Measurements from ENCODE around the gene PARVA.

DNA sequence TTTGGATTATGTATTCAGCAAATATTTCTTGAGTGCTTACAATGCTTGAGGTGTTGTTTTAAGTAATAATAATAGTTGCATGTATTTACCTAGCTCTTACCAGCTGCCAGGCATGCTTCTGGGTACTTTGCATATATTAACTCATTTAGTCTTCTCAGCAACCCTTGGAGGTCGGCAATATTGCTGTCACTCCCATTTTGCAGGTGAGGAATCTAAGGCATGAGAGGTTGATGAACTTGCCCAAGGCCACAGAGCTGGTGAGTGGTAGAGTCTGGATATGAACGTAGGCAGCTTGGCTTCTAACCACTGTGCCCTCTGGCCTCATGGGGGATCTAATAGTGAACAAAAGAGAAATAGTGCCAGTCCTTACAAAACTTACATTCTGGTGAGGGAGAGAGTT, 92.9 kb downstream of the PARVA start:
- TF ChIP-seq, protein P1, sequence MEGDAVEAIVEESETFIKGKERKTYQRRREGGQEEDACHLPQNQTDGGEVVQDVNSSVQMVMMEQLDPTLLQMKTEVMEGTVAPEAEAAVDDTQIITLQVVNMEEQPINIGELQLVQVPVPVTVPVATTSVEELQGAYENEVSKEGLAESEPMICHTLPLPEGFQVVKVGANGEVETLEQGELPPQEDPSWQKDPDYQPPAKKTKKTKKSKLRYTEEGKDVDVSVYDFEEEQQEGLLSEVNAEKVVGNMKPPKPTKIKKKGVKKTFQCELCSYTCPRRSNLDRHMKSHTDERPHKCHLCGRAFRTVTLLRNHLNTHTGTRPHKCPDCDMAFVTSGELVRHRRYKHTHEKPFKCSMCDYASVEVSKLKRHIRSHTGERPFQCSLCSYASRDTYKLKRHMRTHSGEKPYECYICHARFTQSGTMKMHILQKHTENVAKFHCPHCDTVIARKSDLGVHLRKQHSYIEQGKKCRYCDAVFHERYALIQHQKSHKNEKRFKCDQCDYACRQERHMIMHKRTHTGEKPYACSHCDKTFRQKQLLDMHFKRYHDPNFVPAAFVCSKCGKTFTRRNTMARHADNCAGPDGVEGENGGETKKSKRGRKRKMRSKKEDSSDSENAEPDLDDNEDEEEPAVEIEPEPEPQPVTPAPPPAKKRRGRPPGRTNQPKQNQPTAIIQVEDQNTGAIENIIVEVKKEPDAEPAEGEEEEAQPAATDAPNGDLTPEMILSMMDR (IDR thresholded peaks at IDR 0.05) = no peak
- TF ChIP-seq ZFX (IDR thresholded peaks at IDR 0.05; ENCODE audit: borderline replicate concordance) = no peak
